OCI-LY3 (cell line): ENCODE data around the gene COX6B2.

ENCODE experiments used
- H2AFZ ChIP-seq: fragments of 200-600, 300-600 bp; shearing (Covaris generic); 2 replicates; pipeline ENCODE4 v1.6.0; 2014; ENCODE audit warnings: antibody characterized with exemption, low read depth, low read length
- H3K27ac ChIP-seq: fragments of 200-600, 300-600 bp; sonication (generic); 2 replicates; pipeline ENCODE4 v1.5.1; 2014; ENCODE audit warnings: mild to moderate bottlenecking, low read length, moderate library complexity, mixed read lengths
- H3K27me3 ChIP-seq: fragments of 200-600, 300-600 bp; sonication (generic); 2 replicates; pipeline ENCODE4 v1.6.1; 2014; ENCODE audit warnings: low read depth, low read length, mixed read lengths
- H3K36me3 ChIP-seq: fragments of 200-600, 300-600 bp; sonication (generic); replicated peaks from 2 replicates; pipeline ENCODE3; 2014; ENCODE audit warnings: low read depth, low read length, mixed read lengths
- H3K4me1 ChIP-seq: fragments of 300-600, 200-600 bp; sonication (generic); 2 replicates; pipeline ENCODE4 v1.6.1; 2014; ENCODE audit warnings: low read length, mixed read lengths
- H3K4me2 ChIP-seq: fragments of 200-600, 300-600 bp; sonication (generic); 2 replicates; pipeline ENCODE4 v1.6.1; 2014; ENCODE audit warnings: low read length, mixed read lengths
- H3K4me3 ChIP-seq: fragments of 300-600, 200-600 bp; sonication (generic); 2 replicates; pipeline ENCODE4 v1.5.1; 2014; ENCODE audit warnings: antibody characterized with exemption, mild to moderate bottlenecking, low read length, moderate library complexity
- H3K79me2 ChIP-seq: fragments of 300-600, 200-600 bp; shearing (Covaris generic); 2 replicates; pipeline ENCODE4 v1.6.1; 2014; ENCODE audit warnings: mild to moderate bottlenecking, low read length, mixed read lengths
- H3K9ac ChIP-seq: fragments of 300-600, 200-600 bp; shearing (Covaris generic); 2 replicates; pipeline ENCODE4 v1.6.0; 2014; ENCODE audit warnings: mild to moderate bottlenecking, low read length, moderate library complexity
- H3K9me3 ChIP-seq: fragments of 200-600, 300-600 bp; shearing (Covaris generic); 2 replicates; pipeline ENCODE4 v1.6.1; 2014; ENCODE audit warnings: low read length, mixed read lengths; ENCODE audit not compliant: insufficient read depth
- H4K20me1 ChIP-seq: fragments of 200-600, 300-600 bp; sonication (generic); 2 replicates; pipeline ENCODE4 v1.6.1; 2016; ENCODE audit warnings: low read length, mixed read lengths; ENCODE audit not compliant: insufficient read depth
- CTCF ChIP-seq: fragments of 200-600, 300-600 bp; sonication (generic); IDR thresholded peaks from 2 replicates; pipeline ENCODE4 v1.5.1; 2014; ENCODE audit warnings: antibody characterized with exemption, low read length, low read depth
- EZH2phosphoT487 ChIP-seq: fragments of 200-600 bp; shearing (Covaris generic); IDR thresholded peaks from 2 replicates; pipeline ENCODE4 v1.6.1; 2018; ENCODE audit warnings: antibody characterized with exemption, mixed run types, low read depth

Gene COX6B2

GRCh38 chr19:55366790-55367189 lies 12.3 kb upstream of the COX6B2 start:
- H4K20me1 ChIP-seq: no peaks in the 10 kb centered on the region
- no peaks in the 10 kb centered on the region for H3K4me1 ChIP-seq
- H3K27ac ChIP-seq: no peak overlapping the region
- no peaks in the 10 kb centered on the region for H3K36me3 ChIP-seq
- no peaks in the 10 kb centered on the region for H3K9me3 ChIP-seq
- H3K9ac ChIP-seq: no peak overlapping the region
- no peaks in the 10 kb centered on the region for H3K79me2 ChIP-seq
- no peak overlapping the region for H3K4me2 ChIP-seq
- H3K4me3 ChIP-seq: no peak overlapping the region
- H3K27me3 ChIP-seq: peaks cover 7% of the 10 kb centered on the region; the same call in 1 of the 2 replicates
- TF ChIP-seq CTCF (no peak), EZH2phosphoT487 (no peak)
- no peak overlapping the region for H2AFZ ChIP-seq

- no peaks in the 10 kb centered on the region for H4K20me1 ChIP-seq
- no peaks in the 10 kb centered on the region for H3K9me3 ChIP-seq
- 0 out of 2 replicates have a peak, but pooled peaks cover 4% of the 10 kb centered on the region for H3K27me3 ChIP-seq
- TF ChIP-seq EZH2phosphoT487: no peak
- TF ChIP-seq CTCF: no peak
- no peak overlapping the region for H3K4me3 ChIP-seq
- H3K4me1 ChIP-seq: no peaks in the 10 kb centered on the region
- no peaks in the 10 kb centered on the region for H3K79me2 ChIP-seq
- H3K36me3 ChIP-seq: no peaks in the 10 kb centered on the region
- H3K4me2 ChIP-seq: no peak overlapping the region
- no peak overlapping the region for H3K27ac ChIP-seq
- H3K9ac ChIP-seq: no peak overlapping the region
- no peak overlapping the region for H2AFZ ChIP-seq
These were observed 11.4 kb upstream of the COX6B2 start for GRCh38 chr19:55365964-55366363.

GRCh38 chr19:55365245-55365644 lies 10.7 kb upstream of the COX6B2 start:
- TF ChIP-seq CTCF (no peak), EZH2phosphoT487 (no peak)
- no peaks in the 10 kb centered on the region for H4K20me1 ChIP-seq

GRCh38 chr19:55362990-55363716 lies 8.6 kb upstream of the COX6B2 start, which contains the start of gene GARIN5B:
TSS of gene GARIN5B (minus strand) at chr19:55363260. CDS start at chr19:55363066, 194 bp downstream.
- H3K27me3 ChIP-seq: no peaks in the 10 kb centered on the region
- H3K27ac ChIP-seq: no peak within 1 kb of the TSS

More at GRCh38 chr19:55365245-55365644, 10.7 kb upstream of the COX6B2 start:
- H3K27ac ChIP-seq: no peak overlapping the region
- H3K4me1 ChIP-seq: no peaks in the 10 kb centered on the region
- H3K79me2 ChIP-seq: no peaks in the 10 kb centered on the region
- no peak overlapping the region for H3K4me2 ChIP-seq
- no peaks in the 10 kb centered on the region for H3K9me3 ChIP-seq
- H2AFZ ChIP-seq: no peak overlapping the region
- H3K9ac ChIP-seq: no peak overlapping the region
- no peak overlapping the region for H3K4me3 ChIP-seq
- H3K36me3 ChIP-seq: no peaks in the 10 kb centered on the region
- H3K27me3 ChIP-seq: no peaks in the 10 kb centered on the region

More at GRCh38 chr19:55362990-55363716, 8.6 kb upstream of the COX6B2 start, which contains the start of gene GARIN5B:
- H4K20me1 ChIP-seq: no peaks in the 10 kb centered on the region
- H3K9ac ChIP-seq: no peak within 1 kb of the TSS
- no peaks in the 10 kb centered on the region for H3K79me2 ChIP-seq
- no peak within 1 kb of the TSS for H2AFZ ChIP-seq
- H3K4me1 ChIP-seq: no peaks in the 10 kb centered on the region
- H3K4me2 ChIP-seq: no peak within 1 kb of the TSS
- no peak within 1 kb of the TSS for H3K4me3 ChIP-seq
- TF ChIP-seq CTCF (no peak), EZH2phosphoT487 (no peak)
- H3K36me3 ChIP-seq: no peaks in the 10 kb centered on the region
- H3K9me3 ChIP-seq: no peaks in the 10 kb centered on the region
